Tibial nerve (tissue), 4 donors: ENCODE measurements around the gene DNM2. TPM values are rescaled to one million over a fixed set of nuclear protein-coding genes. Genes with fewer than 3 reads are reported as not detected.
A peak's percentile ranks its signal among the peaks of the same experiment; 100 is the strongest.

Source experiments
- DNase-seq, 2 donors: peaks; one replicate each; pipeline ENCODE4 v3.0.0-alpha.2; 2019; ENCODE audit warnings: low spot score in 2 of 2
- H3K27ac ChIP-seq, 4 donors: fragments of 200-600 bp; sonication (generic) in 3 of 4; one replicate each; pipeline ENCODE4 v1.5.1; 2017 to 2019; ENCODE audit warnings: mild to moderate bottlenecking in 1 of 4
- H3K27me3 ChIP-seq, 2 donors: fragments of 200-600 bp; sonication (generic) in 1 of 2; one replicate each; pipeline versions ENCODE4 v1.5.1 to v1.6.0; 2017 to 2019
- H3K36me3 ChIP-seq, 3 donors: fragments of 200-600 bp; sonication (generic); one replicate each; pipeline ENCODE4 v1.5.1; 2018 to 2019
- H3K4me1 ChIP-seq, 4 donors: fragments of 200-600 bp; sonication (generic) in 3 of 4; one replicate each; pipeline ENCODE4 v1.5.1; 2017 to 2019
- H3K4me3 ChIP-seq, 4 donors: fragments of 200-600 bp; sonication (generic) in 3 of 4; one replicate each; pipeline ENCODE4 v1.5.1; 2017 to 2019; ENCODE audit warnings: mild to moderate bottlenecking in 1 of 4, moderate library complexity in 1 of 4
- H3K9me3 ChIP-seq, 4 donors: fragments of 200-600 bp; sonication (generic) in 3 of 4; one replicate each; pipeline ENCODE4 v1.5.1; 2017 to 2019
- EP300 ChIP-seq, 2 donors: sonication (generic); formaldehyde crosslinking; IDR thresholded peaks; one replicate each; pipeline ENCODE4 v1.6.1; 2017; ENCODE audit warnings: antibody characterized with exemption in 2 of 2, mild to moderate bottlenecking in 1 of 2
- POLR2A ChIP-seq, 2 donors: fragments of 450-650 bp; IDR thresholded peaks; one replicate each; pipeline ENCODE4 v1.6.1; 2017; ENCODE audit warnings: antibody characterized with exemption in 2 of 2, mild to moderate bottlenecking in 2 of 2, moderate library complexity in 2 of 2
- WGBS, 2 donors: methylation state at CpG; one replicate each; pipeline ENCODE4 v1.1.5; 2018; 5-methylcytosine and 5-hydroxymethylcytosine counted together
- total RNA-seq, 4 donors: library from RNA; depleted of rRNA; stranded (reverse); fragments of >200 nt; gene quantifications; one replicate each; pipeline ENCODE4 v1.1.0, GENCODE V29; 2016
- TF ChIP-seq, protein P1 (sequence below), 5 experiments: fragments of 200-600 bp in 3 of 5; fragments of 450-650 bp in 2 of 5; sonication (generic) in 3 of 5; IDR thresholded peaks; one replicate each; pipeline ENCODE4 v1.5.1; 2016 to 2019; ENCODE audit warnings: antibody characterized with exemption in 5 of 5, mild to moderate bottlenecking in 3 of 5, moderate library complexity in 2 of 5

DNM2 gene
- total RNA-seq, 4 donors from 2014 or later = 99.4 to 220 (median 140) TPM

DNA sequence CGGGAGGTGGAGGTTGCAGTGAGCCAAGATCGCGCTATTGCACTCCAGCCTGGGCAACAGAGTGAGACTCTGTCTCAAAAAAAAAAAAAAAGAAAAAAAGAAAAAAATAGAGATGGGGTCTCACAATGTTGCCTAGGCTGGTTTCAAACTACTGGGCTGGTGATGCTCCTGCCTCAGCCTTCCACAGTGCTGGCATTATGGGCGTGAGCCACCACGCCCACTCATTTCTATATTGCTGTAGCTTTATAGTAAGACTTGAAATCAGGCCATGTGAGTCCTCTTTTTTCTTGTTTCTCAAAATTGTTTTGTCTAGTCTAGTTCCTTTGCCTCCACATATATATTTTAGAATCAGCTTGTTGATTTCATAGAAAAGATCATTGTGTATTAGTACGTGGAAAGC is 18.3 kb downstream of the DNM2 start:
- H3K4me3 ChIP-seq = no peak overlapping the region
- no peaks in the 10 kb centered on the region for H3K36me3 ChIP-seq
- no peaks in the 10 kb centered on the region for H3K27me3 ChIP-seq
- no peaks in the 10 kb centered on the region for H3K9me3 ChIP-seq
- TF ChIP-seq, protein P1, sequence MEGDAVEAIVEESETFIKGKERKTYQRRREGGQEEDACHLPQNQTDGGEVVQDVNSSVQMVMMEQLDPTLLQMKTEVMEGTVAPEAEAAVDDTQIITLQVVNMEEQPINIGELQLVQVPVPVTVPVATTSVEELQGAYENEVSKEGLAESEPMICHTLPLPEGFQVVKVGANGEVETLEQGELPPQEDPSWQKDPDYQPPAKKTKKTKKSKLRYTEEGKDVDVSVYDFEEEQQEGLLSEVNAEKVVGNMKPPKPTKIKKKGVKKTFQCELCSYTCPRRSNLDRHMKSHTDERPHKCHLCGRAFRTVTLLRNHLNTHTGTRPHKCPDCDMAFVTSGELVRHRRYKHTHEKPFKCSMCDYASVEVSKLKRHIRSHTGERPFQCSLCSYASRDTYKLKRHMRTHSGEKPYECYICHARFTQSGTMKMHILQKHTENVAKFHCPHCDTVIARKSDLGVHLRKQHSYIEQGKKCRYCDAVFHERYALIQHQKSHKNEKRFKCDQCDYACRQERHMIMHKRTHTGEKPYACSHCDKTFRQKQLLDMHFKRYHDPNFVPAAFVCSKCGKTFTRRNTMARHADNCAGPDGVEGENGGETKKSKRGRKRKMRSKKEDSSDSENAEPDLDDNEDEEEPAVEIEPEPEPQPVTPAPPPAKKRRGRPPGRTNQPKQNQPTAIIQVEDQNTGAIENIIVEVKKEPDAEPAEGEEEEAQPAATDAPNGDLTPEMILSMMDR (IDR thresholded peaks at IDR 0.05) = no peak
- no peak for TF ChIP-seq EP300 (IDR thresholded peaks at IDR 0.05)
- no peak for TF ChIP-seq POLR2A (IDR thresholded peaks at IDR 0.05)
- no peak for DNase-seq
- WGBS, 2 donors = 82 to 86% methylated on average over 6 of the region's 6 CpGs
- H3K27ac ChIP-seq = no peak overlapping the region
- H3K4me1 ChIP-seq = peaks cover 0 to 50% (median 0%) of the 10 kb centered on the region in 4 donors

DNA sequence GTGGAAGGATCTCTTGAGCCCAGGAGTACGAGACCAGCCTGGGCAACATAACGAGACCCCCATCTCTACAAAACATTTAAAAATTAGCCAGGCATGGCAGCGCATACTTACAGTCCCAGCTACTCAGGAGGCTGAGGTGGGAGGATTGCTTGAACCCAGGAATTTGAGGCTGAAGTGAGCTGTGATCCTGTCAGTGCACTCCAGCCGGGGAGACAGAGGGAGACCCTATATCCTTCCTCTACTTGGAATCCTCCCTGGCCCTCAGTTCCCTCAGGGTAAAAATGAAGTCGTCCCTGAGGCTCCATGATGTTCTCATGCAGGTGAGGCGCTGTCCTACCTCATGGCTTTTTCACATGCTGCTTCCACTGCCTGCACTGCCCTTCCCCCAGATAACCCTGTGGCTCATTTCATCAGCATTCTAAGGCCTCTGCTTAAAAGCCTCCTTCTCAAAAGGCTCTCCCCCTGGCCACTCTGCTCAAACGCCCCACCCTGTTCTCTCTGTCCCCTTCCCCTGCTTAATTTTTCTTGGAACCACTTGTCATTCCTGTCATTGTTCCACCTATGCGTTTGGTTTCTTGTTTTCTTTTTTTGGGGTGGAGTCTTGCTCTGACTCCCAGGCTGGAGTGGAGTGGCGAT is 19.2 kb downstream of the DNM2 start:
- no peak for DNase-seq
- TF ChIP-seq EP300 (IDR thresholded peaks at IDR 0.05) (no peak), POLR2A (IDR thresholded peaks at IDR 0.05) (no peak)
- TF ChIP-seq, protein P1 (IDR thresholded peaks at IDR 0.05) = no peak
- WGBS, 2 donors = 72 to 77% methylated on average over 9 of the region's 9 CpGs
- H3K27ac ChIP-seq = no peak overlapping the region
- H3K4me3 ChIP-seq = no peak overlapping the region
- no peaks in the 10 kb centered on the region for H3K9me3 ChIP-seq
- H3K27me3 ChIP-seq = no peaks in the 10 kb centered on the region
- no peaks in the 10 kb centered on the region for H3K36me3 ChIP-seq
- H3K4me1 ChIP-seq = peaks cover 0 to 46% (median 1%) of the 10 kb centered on the region in 4 donors

DNA sequence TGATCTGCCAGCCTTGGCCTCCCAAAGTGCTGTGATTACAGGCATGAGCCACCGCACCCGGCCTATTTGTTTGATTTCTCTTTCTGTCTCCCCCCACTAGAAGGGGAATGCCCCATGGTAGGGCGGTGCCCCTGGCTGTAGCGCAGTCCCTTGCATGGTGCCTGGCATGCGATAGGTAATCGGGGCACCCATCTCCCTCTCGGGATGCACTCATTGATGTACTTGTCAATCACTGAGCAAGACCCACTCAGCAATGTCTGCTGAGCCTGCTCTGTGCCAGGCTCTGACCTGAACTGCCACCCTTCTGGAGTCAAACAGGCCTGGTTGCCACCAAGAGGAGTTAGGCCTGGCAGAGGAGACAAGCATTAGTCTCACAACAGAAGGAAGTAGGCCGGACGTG is 19.8 kb downstream of the DNM2 start:
- no peak for TF ChIP-seq POLR2A (IDR thresholded peaks at IDR 0.05)
- TF ChIP-seq, protein P1 (IDR thresholded peaks at IDR 0.05) = no peak
- no peak for TF ChIP-seq EP300 (IDR thresholded peaks at IDR 0.05)
- Histone ChIP-seq H3K9me3 (no peaks in the 10 kb centered on the region), H3K27ac (peak overlapping the region in 1 of 4 donors; percentile 64), H3K27me3 (no peaks in the 10 kb centered on the region), H3K36me3 (no peaks in the 10 kb centered on the region), H3K4me1 (peaks cover 0 to 47% (median 2%) of the 10 kb centered on the region in 4 donors), H3K4me3 (no peak overlapping the region)
- 91 to 94% methylated on average over 9 of the region's 9 CpGs for WGBS, 2 donors
- no peak for DNase-seq

DNA sequence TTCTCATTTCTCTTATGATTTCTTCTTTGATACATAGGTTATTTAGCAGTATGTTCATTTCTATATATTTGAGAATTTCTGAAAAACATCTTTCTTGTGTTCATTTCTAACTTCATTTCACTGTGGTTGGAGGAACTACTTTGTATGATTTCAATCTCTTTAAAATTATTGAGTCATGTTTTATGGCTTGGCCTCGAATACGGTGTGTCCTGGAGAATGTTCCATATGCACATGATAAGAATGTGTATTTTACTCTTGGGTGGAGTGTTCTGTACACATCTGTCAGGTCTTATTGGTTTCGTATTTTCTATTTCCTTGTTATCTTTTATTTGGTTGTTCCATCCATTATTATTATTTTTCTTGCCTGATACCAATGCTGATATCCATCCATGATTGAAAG is 22.9 kb downstream of the DNM2 start:
- Histone ChIP-seq H3K9me3 (no peaks in the 10 kb centered on the region), H3K36me3 (no peaks in the 10 kb centered on the region), H3K27me3 (no peaks in the 10 kb centered on the region), H3K4me1 (peaks cover 0 to 52% (median 13%) of the 10 kb centered on the region in 4 donors), H3K4me3 (no peak overlapping the region), H3K27ac (peak overlapping the region in 1 of 4 donors; percentile 48)
- TF ChIP-seq, protein P1 (IDR thresholded peaks at IDR 0.05) = no peak
- TF ChIP-seq POLR2A (IDR thresholded peaks at IDR 0.05) = no peak
- TF ChIP-seq EP300 (IDR thresholded peaks at IDR 0.05) = no peak
- WGBS, 2 donors = 93 to 96% methylated on average over 3 of the region's 3 CpGs
- no peak for DNase-seq

DNA sequence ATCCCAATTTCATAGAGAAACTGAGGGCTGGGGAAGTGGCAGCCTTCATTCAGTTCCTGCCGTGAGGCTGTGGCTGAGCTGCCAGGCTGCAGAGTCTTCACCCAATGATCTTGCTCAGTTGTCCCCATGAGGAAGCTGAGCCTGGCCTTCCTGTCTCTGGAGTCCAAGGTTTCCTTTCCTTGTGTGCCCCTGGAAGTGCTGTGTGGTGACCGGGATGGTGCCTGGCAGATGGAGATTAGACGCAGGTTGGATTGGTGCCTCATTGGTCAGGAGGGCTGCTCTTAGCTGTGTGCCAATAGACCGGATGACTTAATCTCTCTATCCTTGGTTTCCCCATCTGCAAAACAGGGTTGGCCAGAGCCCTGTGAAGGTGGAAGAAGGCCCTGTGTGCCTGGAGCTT is 24.6 kb downstream of the DNM2 start:
- Histone ChIP-seq H3K9me3 (no peaks in the 10 kb centered on the region), H3K27ac (peak overlapping the region in 1 of 4 donors; percentile 67), H3K4me3 (no peak overlapping the region), H3K36me3 (no peaks in the 10 kb centered on the region), H3K4me1 (peaks cover 0 to 48% (median 15%) of the 10 kb centered on the region in 4 donors), H3K27me3 (no peaks in the 10 kb centered on the region)
- DNase-seq = no peak
- no peak for TF ChIP-seq POLR2A (IDR thresholded peaks at IDR 0.05)
- no peak for TF ChIP-seq EP300 (IDR thresholded peaks at IDR 0.05)
- TF ChIP-seq, protein P1 (IDR thresholded peaks at IDR 0.05) = no peak
- 60 to 89% methylated on average over 4 of the region's 4 CpGs for WGBS, 2 donors
